ENCODE measurements around the gene BCL10.
A peak's percentile ranks its signal among the peaks of the same experiment; 100 is the strongest.

The BCL10 gene

GRCh38 chr1:85274969-85275453 is 1.4 kb downstream of the BCL10 start (continued):
- TF ChIP-seq SCRT1 (tag by site-specific recombination; IDR thresholded peaks at IDR 0.05; ENCODE audit: borderline replicate concordance): peak; percentile 96
- peak; percentile 77; the same call in 1 of the 2 replicates for TF ChIP-seq ZNF76 (tag by site-specific recombination; IDR thresholded peaks at IDR 0.05; ENCODE audit: borderline replicate concordance, low read depth)
- peak; percentile 80 for TF ChIP-seq HOXD13 (CRISPR knock-in tag; IDR thresholded peaks at IDR 0.05; ENCODE audit: borderline replicate concordance)
- TF ChIP-seq ZNF513 (tag by site-specific recombination; IDR thresholded peaks at IDR 0.05): peak; percentile 59; the same call in 1 of the 2 replicates
- peak; percentile 89 for TF ChIP-seq ZNF610 (tag by site-specific recombination; IDR thresholded peaks at IDR 0.05; ENCODE audit: borderline replicate concordance)
- peak; percentile 57 for TF ChIP-seq SP2 (tag by site-specific recombination; IDR thresholded peaks at IDR 0.05)
- peak; percentile 82 for TF ChIP-seq ZNF600 (tag by site-specific recombination; IDR thresholded peaks at IDR 0.05)
- TF ChIP-seq ZNF19 (tag by site-specific recombination; IDR thresholded peaks at IDR 0.05; ENCODE audit: low read depth): peak; percentile 99
- peak; percentile 99 for TF ChIP-seq ZNF24 (tag by site-specific recombination; IDR thresholded peaks at IDR 0.05)
- TF ChIP-seq ZNF366 (tag by site-specific recombination; conservative IDR thresholded peaks at IDR 0.05): peak; percentile 97
- 0 out of 2 replicates have a peak, but pooled peaks have one; percentile 38 for TF ChIP-seq ZNF404 (tag by site-specific recombination; IDR thresholded peaks at IDR 0.05)
- TF ChIP-seq GFI1B (tag by site-specific recombination; IDR thresholded peaks at IDR 0.05): peak; percentile 98
- TF ChIP-seq ZNF626 (tag by site-specific recombination; IDR thresholded peaks at IDR 0.05): peak; percentile 76; the same call in 1 of the 2 replicates
- TF ChIP-seq ZBTB1 (tag by site-specific recombination; IDR thresholded peaks at IDR 0.05): peak; percentile 71
- no peak for TF ChIP-seq ZNF132 (tag by site-specific recombination; IDR thresholded peaks at IDR 0.05; ENCODE audit: borderline replicate concordance)
- TF ChIP-seq ZNF558 (tag by site-specific recombination; IDR thresholded peaks at IDR 0.05): peak; percentile 89
- TF ChIP-seq MZF1 (tag by site-specific recombination; IDR thresholded peaks at IDR 0.05; ENCODE audit: borderline replicate concordance): peak; percentile 91; the same call in 1 of the 2 replicates
- TF ChIP-seq TRIM28 (IDR thresholded peaks at IDR 0.05; ENCODE audit: borderline replicate concordance, low read length): peak; percentile 96
- TF ChIP-seq ZNF529 (tag by site-specific recombination; IDR thresholded peaks at IDR 0.05; ENCODE audit: insufficient replicate concordance): peak; percentile 59
- no peak for TF ChIP-seq ZNF37A (tag by site-specific recombination; IDR thresholded peaks at IDR 0.05)
- TF ChIP-seq HIC1 (tag by site-specific recombination; IDR thresholded peaks at IDR 0.05): peak; percentile 95
- TF ChIP-seq ZNF2 (tag by site-specific recombination; IDR thresholded peaks at IDR 0.05): peak; percentile 98
- 0 out of 2 replicates have a peak, but pooled peaks have one; percentile 65 for TF ChIP-seq ZNF302 (tag by site-specific recombination; IDR thresholded peaks at IDR 0.05; ENCODE audit: low read depth)
- peak; percentile 87 for TF ChIP-seq ZSCAN18 (tag by site-specific recombination; IDR thresholded peaks at IDR 0.05)
- TF ChIP-seq GLI2 (tag by site-specific recombination; IDR thresholded peaks at IDR 0.05; ENCODE audit: borderline replicate concordance, low read depth): peak; percentile 100
- peak; percentile 40; the same call in 1 of the 2 replicates for TF ChIP-seq PATZ1 (tag by site-specific recombination; IDR thresholded peaks at IDR 0.05)
- peak; percentile 68 for TF ChIP-seq ZNF692 (tag by site-specific recombination; IDR thresholded peaks at IDR 0.05)
- TF ChIP-seq ZSCAN30 (tag by site-specific recombination; IDR thresholded peaks at IDR 0.05): peak; percentile 99
- peak; percentile 86 for TF ChIP-seq ZNF10 (tag by site-specific recombination; IDR thresholded peaks at IDR 0.05)
- TF ChIP-seq KLF16 (tag by site-specific recombination; IDR thresholded peaks at IDR 0.05): peak; percentile 82
- TF ChIP-seq ZFP69B (tag by site-specific recombination; IDR thresholded peaks at IDR 0.05): peak; percentile 80
- peak; percentile 96 for TF ChIP-seq KLF10 (tag by site-specific recombination; IDR thresholded peaks at IDR 0.05)
